Ovary (tissue), 9 donors: ENCODE measurements around the gene MRTFA. TPM values are rescaled to one million over a fixed set of nuclear protein-coding genes. Genes with fewer than 3 reads are reported as not detected.
A peak's percentile ranks its signal among the peaks of the same experiment; 100 is the strongest.

Experiments
- DNase-seq, 5 donors: peaks; one replicate each; pipeline ENCODE4 v3.0.0-alpha.2; 2019 to 2020
- H3K27ac ChIP-seq, 2 donors: fragments of 200-600 bp; one replicate each; pipeline versions ENCODE4 v1.5.1 to v1.8.0; 2019 to 2022
- H3K27me3 ChIP-seq: fragments of 200-600 bp; one replicate; pipeline ENCODE4 v1.8.0; 2022
- H3K36me3 ChIP-seq: fragments of 200-600 bp; sonication (generic); one replicate; pipeline ENCODE4 v1.5.1; 2019
- H3K4me1 ChIP-seq: one replicate; pipeline ENCODE4 v1.8.1; 2013; ENCODE audit warnings: mild to moderate bottlenecking, moderate library complexity; ENCODE audit not compliant: insufficient read depth
- H3K4me3 ChIP-seq: fragments of 200-600 bp; sonication (generic); one replicate; pipeline ENCODE4 v1.5.1; 2017
- H3K9me3 ChIP-seq, 2 donors: fragments of 200-600 bp in 1 of 2; sonication (generic) in 1 of 2; one replicate each; pipeline versions ENCODE4 v1.5.1 to v1.8.1; 2013 to 2019; ENCODE audit warnings: mild to moderate bottlenecking in 1 of 2, moderate library complexity in 1 of 2
- CTCF ChIP-seq, 3 donors: fragments of 450-650 bp in 2 of 3; fragments of 200-600 bp in 1 of 3; IDR thresholded peaks; one replicate each; pipeline versions ENCODE4 v1.5.1 to v1.8.0; 2016 to 2022; ENCODE audit warnings: antibody characterized with exemption in 3 of 3, mild to moderate bottlenecking in 1 of 3
- EP300 ChIP-seq: sonication (generic); formaldehyde crosslinking; IDR thresholded peaks from one replicate; pipeline ENCODE4 v1.6.1; 2017; ENCODE audit warnings: antibody characterized with exemption
- POLR2A ChIP-seq: fragments of 450-650 bp; IDR thresholded peaks from one replicate; pipeline ENCODE4 v1.6.1; 2017; ENCODE audit warnings: antibody characterized with exemption, mild to moderate bottlenecking, moderate library complexity
- WGBS, 3 donors: extraction: QIAGEN DNeasy Blood & Tissue Kit in 1 of 3; methylation state at CpG; one replicate each; pipeline versions ENCODE4 v1.1.5 to v1.1.7; 2013 to 2017; 5-methylcytosine and 5-hydroxymethylcytosine counted together
- intact Hi-C, 4 donors: fragments of 100-400 bp; cut with DNase I; formaldehyde crosslinking; loops; one replicate each; pipeline versions ENCODE4 v1.11.0 to v1.15.1; 2022 to 2023
- polyA plus RNA-seq, 2 donors: library from polyadenylated mRNA; stranded (reverse); fragments of 200-250 nt in 1 of 2; fragments of 350-450 nt in 1 of 2; fragmentation: Illumina TruSeq in 1 of 2; extraction: RNeasy Lipid Tissue Mini Kit (QIAGEN cat#74804) in 1 of 2; gene quantifications; one replicate each; pipeline ENCODE4 v1.2.3, GENCODE V29; 2013 to 2014
- total RNA-seq, 7 donors: library from RNA; depleted of rRNA in 2 of 7; stranded (reverse); fragments of >200 nt in 2 of 7; fragmentation: NEBNext Ultra II Directional in 3 of 7; extraction: Animal tissue kit (Norgen Biotek cat#: 25700) in 3 of 7; gene quantifications; one replicate each; pipeline versions ENCODE4 v1.1.0 to v1.2.4, GENCODE V29; 2016 to 2023
- donor health status: DM: no; HTN: no; CAD: no; lungs with moderate emphysema.
- donor health status: DM: no; HTN: no; CAD: no.
- donor health status: Bipolar disorder and iron deficiency.
- donor health status: DM: yes; HTN: yes; CAD: no.
- donor health status: DM: no; HTN: no; CAD: no.
- donor health status: DM: yes; HTN: yes; CAD: no.

The MRTFA gene
- total and polyA plus RNA-seq, 9 donors: 15.4 to 59.7 (median 54.9) TPM

- H3K36me3 ChIP-seq: no peaks in the 10 kb centered on the region
- peaks cover 10% of the 10 kb centered on the region for H3K4me1 ChIP-seq
- no peak overlapping the region for H3K4me3 ChIP-seq
- no peaks in the 10 kb centered on the region for H3K9me3 ChIP-seq
- no peak for TF ChIP-seq CTCF (IDR thresholded peaks at IDR 0.05)
- no peak for TF ChIP-seq POLR2A
- TF ChIP-seq EP300: no peak
- DNase-seq: no peak
- H3K27ac ChIP-seq: no peak overlapping the region
- H3K27me3 ChIP-seq: no peaks in the 10 kb centered on the region
- intact Hi-C loops: no loop called here
- 53 to 68% (median 62%) methylated on average over 2 of the region's 2 CpGs for WGBS, 3 donors
Measured at GRCh38 chr22:40535642-40536041, 100.9 kb downstream of the MRTFA start.

DNA sequence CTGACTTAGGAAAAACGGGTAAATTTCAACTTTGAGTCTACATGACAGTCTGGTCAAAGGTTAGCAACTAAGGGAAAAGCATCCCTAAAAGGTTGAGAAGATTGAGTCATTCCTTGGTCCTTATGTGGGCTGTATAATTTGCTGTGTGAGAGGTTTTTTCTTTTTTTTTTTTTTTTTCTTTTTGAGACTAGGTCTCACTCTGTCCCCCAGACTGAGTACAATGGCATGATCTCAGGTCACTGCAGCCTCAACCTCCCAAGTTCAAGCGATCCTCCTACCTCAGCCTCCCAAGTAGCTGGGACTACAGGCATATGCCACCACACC is 101.4 kb downstream of the MRTFA start:
- intact Hi-C loops: no loop called here
- no peak for DNase-seq
- no peak overlapping the region for H3K4me3 ChIP-seq
- no peak for TF ChIP-seq EP300
- TF ChIP-seq CTCF (IDR thresholded peaks at IDR 0.05): no peak
- H3K9me3 ChIP-seq: no peaks in the 10 kb centered on the region
- H3K27me3 ChIP-seq: no peaks in the 10 kb centered on the region
- 71 to 73% (median 73%) methylated on average over 2 of the region's 2 CpGs for WGBS, 3 donors
- H3K36me3 ChIP-seq: no peaks in the 10 kb centered on the region
- H3K27ac ChIP-seq: peak overlapping the region in 1 of 2 donors; percentile 27
- H3K4me1 ChIP-seq: peaks cover 12% of the 10 kb centered on the region

- intact Hi-C loops: no loop called here
- WGBS, 3 donors: 50 to 61% (median 57%) methylated on average over 6 of the region's 6 CpGs
- H3K4me3 ChIP-seq: no peak overlapping the region
Measured at GRCh38 chr22:40534379-40535188, 101.9 kb downstream of the MRTFA start.

GRCh38 chr22:40533712-40534378 is 102.7 kb downstream of the MRTFA start:
- Histone ChIP-seq H3K36me3 (no peaks in the 10 kb centered on the region), H3K27ac (no peak overlapping the region), H3K4me3 (no peak overlapping the region), H3K9me3 (no peaks in the 10 kb centered on the region), H3K4me1 (peaks cover 12% of the 10 kb centered on the region), H3K27me3 (no peaks in the 10 kb centered on the region)
- no peak for DNase-seq
- 20 to 35% (median 29%) methylated on average over 4 of the region's 4 CpGs for WGBS, 3 donors
- intact Hi-C loops: no loop called here
- TF ChIP-seq EP300: no peak
- no peak for TF ChIP-seq POLR2A
- no peak for TF ChIP-seq CTCF (IDR thresholded peaks at IDR 0.05)

More at GRCh38 chr22:40534379-40535188, 101.9 kb downstream of the MRTFA start:
- TF ChIP-seq EP300 (no peak), CTCF (IDR thresholded peaks at IDR 0.05) (no peak), POLR2A (no peak)
- no peak for DNase-seq
- Histone ChIP-seq H3K27ac (peak overlapping the region in 1 of 2 donors; percentile 27), H3K36me3 (no peaks in the 10 kb centered on the region), H3K4me1 (peaks cover 12% of the 10 kb centered on the region), H3K27me3 (no peaks in the 10 kb centered on the region), H3K9me3 (no peaks in the 10 kb centered on the region)
